Measurements from ENCODE around the gene OR2S2.
"Not testable (repeated sequence)": the region's sequence is repeated elsewhere in the genome, so short reads cannot be mapped to it uniquely, and the experiment has no call there.

Gene OR2S2, protein sequence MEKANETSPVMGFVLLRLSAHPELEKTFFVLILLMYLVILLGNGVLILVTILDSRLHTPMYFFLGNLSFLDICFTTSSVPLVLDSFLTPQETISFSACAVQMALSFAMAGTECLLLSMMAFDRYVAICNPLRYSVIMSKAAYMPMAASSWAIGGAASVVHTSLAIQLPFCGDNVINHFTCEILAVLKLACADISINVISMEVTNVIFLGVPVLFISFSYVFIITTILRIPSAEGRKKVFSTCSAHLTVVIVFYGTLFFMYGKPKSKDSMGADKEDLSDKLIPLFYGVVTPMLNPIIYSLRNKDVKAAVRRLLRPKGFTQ

DNA sequence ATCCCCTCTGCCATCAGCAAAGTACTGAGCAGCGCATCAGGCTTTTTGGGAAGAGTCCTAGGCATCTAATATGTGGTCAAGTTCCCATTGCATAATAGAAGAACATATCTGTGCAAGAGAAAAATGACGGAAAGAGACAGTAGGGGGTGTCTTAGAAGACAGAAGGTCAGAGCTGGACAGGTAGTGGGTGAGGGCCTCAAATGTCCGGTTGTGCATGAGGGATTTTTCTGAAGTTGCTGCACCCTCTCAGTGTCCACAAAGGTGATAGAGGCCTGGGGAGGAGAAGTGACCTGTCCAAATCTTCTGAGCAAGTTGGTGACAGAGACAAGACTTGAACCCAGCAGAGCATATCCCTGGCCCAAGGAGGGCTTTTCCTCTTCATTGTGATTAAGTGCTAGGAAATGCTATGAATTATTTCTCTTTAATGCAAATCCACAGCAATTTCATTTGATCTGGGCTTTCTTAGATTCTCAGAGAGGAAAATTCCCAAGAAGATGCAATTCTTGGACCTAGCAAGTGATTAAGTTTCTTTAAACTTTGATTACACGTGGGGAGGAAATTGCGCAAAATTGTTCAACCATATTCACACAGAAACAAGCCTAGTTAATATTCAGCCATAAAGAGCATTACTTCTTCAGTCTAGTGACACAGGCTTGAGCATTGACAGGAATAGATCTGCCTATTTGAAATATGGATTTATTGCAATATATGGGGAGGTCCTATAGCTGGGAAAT lies at the start of gene OR2S2:
Gene OR2S2 (minus strand): TSS at position 51 of the 734 bp plus-strand sequence. CDS start 56 bp downstream, outside the sequence.
- DNase-seq (ENCODE audit: extremely low read depth, low read depth) = no peak

DNA sequence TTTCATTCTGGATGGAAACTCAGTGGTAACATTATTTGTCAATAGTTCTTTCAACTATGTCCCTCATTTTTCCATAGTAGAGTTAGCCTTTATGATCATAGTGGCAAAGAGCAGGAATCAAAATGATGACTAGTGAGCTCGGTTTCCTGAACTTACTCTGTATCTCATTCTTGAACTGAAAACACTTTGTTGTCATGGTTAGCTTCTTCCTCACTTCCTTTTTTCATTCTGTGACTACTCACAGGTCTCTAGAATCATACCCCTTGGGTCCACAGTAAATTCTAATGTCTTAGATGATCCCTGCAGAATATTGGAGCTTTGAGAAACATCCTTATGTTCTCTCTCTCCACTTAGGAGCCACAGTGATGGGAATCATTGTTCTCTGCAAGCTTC lies 49.4 kb upstream of the OR2S2 start:
- no peak for DNase-seq (ENCODE audit: extremely low read depth, low read depth)
- TF ChIP-seq, protein P1, sequence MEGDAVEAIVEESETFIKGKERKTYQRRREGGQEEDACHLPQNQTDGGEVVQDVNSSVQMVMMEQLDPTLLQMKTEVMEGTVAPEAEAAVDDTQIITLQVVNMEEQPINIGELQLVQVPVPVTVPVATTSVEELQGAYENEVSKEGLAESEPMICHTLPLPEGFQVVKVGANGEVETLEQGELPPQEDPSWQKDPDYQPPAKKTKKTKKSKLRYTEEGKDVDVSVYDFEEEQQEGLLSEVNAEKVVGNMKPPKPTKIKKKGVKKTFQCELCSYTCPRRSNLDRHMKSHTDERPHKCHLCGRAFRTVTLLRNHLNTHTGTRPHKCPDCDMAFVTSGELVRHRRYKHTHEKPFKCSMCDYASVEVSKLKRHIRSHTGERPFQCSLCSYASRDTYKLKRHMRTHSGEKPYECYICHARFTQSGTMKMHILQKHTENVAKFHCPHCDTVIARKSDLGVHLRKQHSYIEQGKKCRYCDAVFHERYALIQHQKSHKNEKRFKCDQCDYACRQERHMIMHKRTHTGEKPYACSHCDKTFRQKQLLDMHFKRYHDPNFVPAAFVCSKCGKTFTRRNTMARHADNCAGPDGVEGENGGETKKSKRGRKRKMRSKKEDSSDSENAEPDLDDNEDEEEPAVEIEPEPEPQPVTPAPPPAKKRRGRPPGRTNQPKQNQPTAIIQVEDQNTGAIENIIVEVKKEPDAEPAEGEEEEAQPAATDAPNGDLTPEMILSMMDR (IDR thresholded peaks at IDR 0.05; ENCODE audit: low read depth, low read length) = no peak

More for the DNA sequence above, at the start of gene OR2S2:
- TF ChIP-seq, protein P1 (IDR thresholded peaks at IDR 0.05; ENCODE audit: low read depth, low read length) = no peak

DNA sequence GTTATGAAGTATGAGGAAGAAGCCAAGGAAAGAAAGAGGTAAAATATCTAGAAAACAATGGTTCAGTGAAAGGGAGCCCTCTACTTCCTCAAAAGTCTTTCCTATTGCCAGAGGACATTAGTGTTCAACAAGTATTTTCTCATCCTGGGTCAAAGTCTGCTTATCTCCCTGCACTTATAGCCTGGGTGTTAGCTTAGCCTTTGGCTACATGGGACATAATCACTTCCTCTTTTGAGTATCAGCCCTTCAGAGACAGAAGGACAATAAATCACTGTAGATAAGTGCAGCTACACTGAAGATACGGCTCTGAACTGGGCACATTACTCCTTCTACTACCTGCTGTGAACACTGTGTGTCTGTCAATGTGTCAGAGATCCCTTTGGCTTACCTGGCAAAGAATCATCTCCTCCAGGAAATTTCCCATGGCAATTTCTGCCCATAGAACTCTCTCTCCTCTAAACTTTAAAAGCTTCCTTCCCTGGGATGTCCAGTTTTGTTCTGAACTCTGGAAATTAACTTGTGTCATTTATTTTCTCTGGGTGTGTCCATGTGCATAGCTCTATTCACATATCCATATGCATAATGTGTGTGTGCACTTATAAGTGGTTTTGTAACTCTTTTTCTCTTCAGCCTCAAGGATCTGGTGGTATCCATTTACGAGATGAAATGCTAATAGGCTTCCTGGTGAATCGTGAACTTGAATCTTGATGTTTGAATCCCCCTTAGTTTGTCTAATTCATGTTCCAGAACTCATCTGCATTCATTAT lies 48.8 kb upstream of the OR2S2 start:
- DNase-seq (ENCODE audit: extremely low read depth, low read depth) = no peak
- TF ChIP-seq, protein P1 (IDR thresholded peaks at IDR 0.05; ENCODE audit: low read depth, low read length) = no peak

DNA sequence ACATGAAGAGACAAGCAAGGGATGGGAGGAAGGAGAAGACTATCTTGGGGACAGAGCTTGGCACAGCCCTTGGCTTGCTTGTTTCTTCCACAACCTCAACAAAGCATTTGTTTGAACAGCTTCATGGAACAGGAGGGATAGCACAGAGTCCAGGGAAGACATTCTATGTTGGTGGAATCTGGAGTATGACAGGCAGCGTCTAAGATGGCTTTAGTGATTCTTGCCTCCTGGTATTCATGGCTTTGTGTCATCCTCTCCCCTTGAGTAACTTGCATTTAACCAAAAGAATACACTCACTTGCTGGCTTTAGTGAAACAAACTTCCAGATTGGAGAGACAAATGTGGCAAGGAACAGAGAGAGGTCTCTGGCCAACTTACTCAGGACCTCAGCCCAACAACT lies 47.9 kb upstream of the OR2S2 start:
- DNase-seq (ENCODE audit: extremely low read depth, low read depth) = no peak
- TF ChIP-seq, protein P1 (IDR thresholded peaks at IDR 0.05; ENCODE audit: low read depth, low read length) = no peak

DNA sequence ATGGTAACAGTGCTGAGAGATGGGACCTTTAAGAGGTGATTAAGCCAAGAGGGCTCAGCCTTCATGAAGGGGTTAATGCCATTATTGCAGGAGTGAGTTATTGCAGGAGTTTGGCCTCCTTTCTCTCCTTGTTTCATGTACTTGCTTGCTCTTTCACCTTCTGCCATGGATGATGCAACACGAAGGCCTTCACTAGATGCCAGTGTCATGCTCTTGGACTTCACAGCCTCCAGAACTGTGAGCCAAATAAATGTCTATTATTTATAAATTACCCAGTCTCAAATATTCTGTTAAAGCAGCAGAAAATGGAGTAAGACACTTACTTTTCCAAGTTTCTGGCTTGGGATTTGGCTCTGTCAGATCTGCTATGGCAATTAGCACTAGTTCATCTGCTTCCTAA lies 40.4 kb upstream of the OR2S2 start:
- no peak for DNase-seq (ENCODE audit: extremely low read depth, low read depth)
- TF ChIP-seq, protein P1 (IDR thresholded peaks at IDR 0.05; ENCODE audit: low read depth, low read length) = no peak

DNA sequence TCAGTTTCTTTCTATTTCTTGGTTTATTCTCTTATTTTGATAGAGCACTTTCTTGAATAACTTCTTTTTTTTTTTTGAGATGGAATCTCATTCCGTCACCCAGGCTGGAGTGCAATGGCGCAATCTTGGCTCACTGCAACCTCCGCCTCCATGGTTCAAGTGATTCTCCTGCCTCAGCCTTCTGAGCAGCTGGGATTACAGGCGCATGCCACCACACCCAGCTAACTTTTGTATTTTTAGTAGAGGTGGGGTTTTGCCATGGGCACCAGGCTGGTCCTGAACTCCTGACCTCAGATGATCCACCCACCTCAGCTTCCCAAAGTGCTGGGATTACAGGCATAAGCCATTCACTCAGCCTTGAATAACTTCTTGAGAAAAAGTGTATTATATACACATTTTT lies 39.1 kb upstream of the OR2S2 start:
- not testable (repeated sequence) for DNase-seq (ENCODE audit: extremely low read depth, low read depth)

DNA sequence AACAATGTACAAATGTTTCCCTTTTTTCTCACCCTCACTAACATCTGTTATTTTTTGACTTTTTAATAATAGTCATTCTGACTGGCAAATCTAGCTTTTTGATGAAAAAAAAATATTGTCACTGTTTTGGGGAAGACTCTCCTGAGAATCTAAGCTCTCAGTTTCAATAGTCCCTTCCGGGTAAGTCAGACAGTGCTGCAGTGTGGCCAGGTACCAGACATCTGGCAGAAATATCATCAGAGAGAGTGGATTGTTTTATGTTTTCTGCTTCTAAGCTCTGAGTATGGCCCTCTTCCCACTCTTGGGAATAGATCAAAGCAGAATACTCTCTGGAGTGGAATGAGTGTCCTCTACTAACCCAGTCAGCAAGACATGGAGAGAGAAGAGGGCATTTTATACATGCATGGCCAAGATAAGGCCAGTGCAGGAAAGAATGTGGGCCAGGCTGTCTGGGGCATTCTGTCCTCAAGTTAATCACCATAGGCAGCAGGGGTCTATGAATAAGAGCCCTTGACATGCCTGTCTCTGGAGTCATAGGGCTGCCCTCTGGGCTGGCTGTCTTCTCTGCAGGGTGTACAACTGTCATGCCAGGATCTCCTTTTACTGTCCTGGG lies 38.5 kb upstream of the OR2S2 start:
- TF ChIP-seq, protein P1 (IDR thresholded peaks at IDR 0.05; ENCODE audit: low read depth, low read length) = no peak
- DNase-seq (ENCODE audit: extremely low read depth, low read depth) = no peak

All from AG09319 (cell line).